OCI-LY3 (cell line): ENCODE measurements around the gene COL4A1.

Experiments used
- EZH2phosphoT487 ChIP-seq: fragments of 200-600 bp; shearing (Covaris generic); IDR thresholded peaks from 2 replicates; pipeline ENCODE4 v1.6.1; 2018; ENCODE audit warnings: antibody characterized with exemption, mixed run types, low read depth
- TF ChIP-seq, protein P1 (sequence below): fragments of 200-600, 300-600 bp; sonication (generic); IDR thresholded peaks from 2 replicates; pipeline ENCODE4 v1.5.1; 2014; ENCODE audit warnings: antibody characterized with exemption, low read length, low read depth

DNA sequence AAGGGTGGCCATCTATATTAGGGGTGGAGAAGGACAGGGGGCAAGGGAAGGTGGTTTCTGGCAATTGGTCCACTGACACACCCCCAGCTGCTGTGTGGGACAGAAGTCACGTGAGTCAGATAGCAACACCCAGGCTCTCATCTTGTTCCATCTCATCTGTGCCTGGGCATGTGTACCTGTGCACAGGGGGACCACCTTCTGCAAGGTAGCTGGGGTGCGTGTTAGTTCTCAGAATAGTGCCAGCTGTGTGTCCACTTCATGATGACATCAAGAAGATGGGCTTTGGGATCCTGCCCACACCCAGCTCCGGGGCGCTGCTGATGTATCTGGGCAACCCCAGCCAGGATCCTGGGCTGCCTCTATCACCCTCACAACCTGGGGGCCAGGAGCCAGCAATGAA is 38.7 kb upstream of the COL4A1 start:
- TF ChIP-seq, protein P1, sequence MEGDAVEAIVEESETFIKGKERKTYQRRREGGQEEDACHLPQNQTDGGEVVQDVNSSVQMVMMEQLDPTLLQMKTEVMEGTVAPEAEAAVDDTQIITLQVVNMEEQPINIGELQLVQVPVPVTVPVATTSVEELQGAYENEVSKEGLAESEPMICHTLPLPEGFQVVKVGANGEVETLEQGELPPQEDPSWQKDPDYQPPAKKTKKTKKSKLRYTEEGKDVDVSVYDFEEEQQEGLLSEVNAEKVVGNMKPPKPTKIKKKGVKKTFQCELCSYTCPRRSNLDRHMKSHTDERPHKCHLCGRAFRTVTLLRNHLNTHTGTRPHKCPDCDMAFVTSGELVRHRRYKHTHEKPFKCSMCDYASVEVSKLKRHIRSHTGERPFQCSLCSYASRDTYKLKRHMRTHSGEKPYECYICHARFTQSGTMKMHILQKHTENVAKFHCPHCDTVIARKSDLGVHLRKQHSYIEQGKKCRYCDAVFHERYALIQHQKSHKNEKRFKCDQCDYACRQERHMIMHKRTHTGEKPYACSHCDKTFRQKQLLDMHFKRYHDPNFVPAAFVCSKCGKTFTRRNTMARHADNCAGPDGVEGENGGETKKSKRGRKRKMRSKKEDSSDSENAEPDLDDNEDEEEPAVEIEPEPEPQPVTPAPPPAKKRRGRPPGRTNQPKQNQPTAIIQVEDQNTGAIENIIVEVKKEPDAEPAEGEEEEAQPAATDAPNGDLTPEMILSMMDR: no peak
- TF ChIP-seq EZH2phosphoT487: no peak
